ENCODE results near the gene LRFN3.

- TF ChIP-seq POLR2A (IDR thresholded peaks at IDR 0.05; ENCODE audit: low read depth, low read length) (no peak), POLR2AphosphoS5 (IDR thresholded peaks at IDR 0.05; ENCODE audit: low read depth, low read length) (no peak)
Observed at GRCh38 chr19:35931874-35932202, 4.3 kb upstream of the LRFN3 start.
